PFSK-1 (cell line): ENCODE data around the gene SAE1.

ENCODE experiments used
- FOXP2 ChIP-seq: optimal IDR thresholded peaks from 2 replicates; pipeline ENCODE3; 2011; ENCODE audit warnings: borderline replicate concordance, control low read depth, inconsistent platforms; ENCODE audit not compliant: insufficient read depth; ENCODE audit errors: extremely low read length, extremely low read depth
- POLR2AphosphoS5 ChIP-seq: IDR thresholded peaks from 2 replicates; pipeline ENCODE4 v1.6.1; 2012; ENCODE audit warnings: low read depth, mild to moderate bottlenecking, control low read depth, low read length, moderate library complexity
- REST ChIP-seq, 2 experiments: IDR thresholded peaks; 2 replicates each; pipeline versions ENCODE4 v1.6.1 to v1.8.0; 2011 to 2012; ENCODE audit warnings: low read depth in 2 of 2, low read length in 2 of 2, control low read depth in 1 of 2, inconsistent platforms in 1 of 2, mild to moderate bottlenecking in 1 of 2, moderate library complexity in 1 of 2; ENCODE audit not compliant: insufficient read depth in 1 of 2
- SIN3A ChIP-seq: IDR thresholded peaks from 2 replicates; pipeline ENCODE4 v1.6.1; 2012; ENCODE audit warnings: mild to moderate bottlenecking, low read length, moderate library complexity, borderline replicate concordance; ENCODE audit not compliant: insufficient read depth
- TAF1 ChIP-seq: IDR thresholded peaks from 2 replicates; pipeline ENCODE4 v1.6.1; 2012; ENCODE audit warnings: low read length, control low read depth, borderline replicate concordance; ENCODE audit not compliant: insufficient read depth

SAE1 gene

GRCh38 chr19:47186446-47187334, 56.1 kb downstream of the SAE1 start:
- TF ChIP-seq TAF1 (no peak), SIN3A (no peak), FOXP2 (no peak), REST (IDR thresholded peaks at IDR 0.05; ENCODE audit: insufficient read depth in 1 of 2, low read depth in 2 of 2, low read length in 2 of 2) (no peak), POLR2AphosphoS5 (no peak)

GRCh38 chr19:47187335-47187655, 56.7 kb downstream of the SAE1 start:
- TF ChIP-seq REST (IDR thresholded peaks at IDR 0.05; ENCODE audit: insufficient read depth in 1 of 2, low read depth in 2 of 2, low read length in 2 of 2), result no peak
- TF ChIP-seq TAF1, result no peak
- TF ChIP-seq SIN3A, result no peak
- TF ChIP-seq FOXP2, result no peak
- TF ChIP-seq POLR2AphosphoS5, result no peak

- TF ChIP-seq POLR2AphosphoS5, result no peak
- no peak for TF ChIP-seq REST (IDR thresholded peaks at IDR 0.05; ENCODE audit: insufficient read depth in 1 of 2, low read depth in 2 of 2, low read length in 2 of 2)
- no peak for TF ChIP-seq FOXP2
Observed at GRCh38 chr19:47187797-47188196, 57.2 kb downstream of the SAE1 start.

- no peak for TF ChIP-seq POLR2AphosphoS5
Observed at GRCh38 chr19:47188507-47189033, 57.9 kb downstream of the SAE1 start.

GRCh38 chr19:47190167-47190727, 59.6 kb downstream of the SAE1 start:
- TF ChIP-seq FOXP2 (no peak), SIN3A (no peak), POLR2AphosphoS5 (no peak), TAF1 (no peak), REST (IDR thresholded peaks at IDR 0.05; ENCODE audit: insufficient read depth in 1 of 2, low read depth in 2 of 2, low read length in 2 of 2) (no peak)
